ENCODE data around the gene NPL.

- TF ChIP-seq POLR2A (IDR thresholded peaks at IDR 0.05) (no peak), EP300 (IDR thresholded peaks at IDR 0.05) (no peak), POLR2AphosphoS5 (IDR thresholded peaks at IDR 0.05) (no peak), CTCF (IDR thresholded peaks at IDR 0.05) (no peak)
Observed at GRCh38 chr1:182754543-182755314, 34.8 kb upstream of the NPL start.
